HG02840 (cell line): ENCODE results near the gene ESRRA.

Source experiments
- ATAC-seq: cut with Tn5 transposase; IDR thresholded peaks from one replicate; pipeline ENCODE4 v1.9.1; 2021; ENCODE audit warnings: mild to moderate bottlenecking, moderate library complexity, moderate number of reproducible peaks; ENCODE audit not compliant: unreplicated experiment, low FRiP score

The ESRRA gene

GRCh38 chr11:64305075-64305690 is at the start of gene ESRRA:
Gene ESRRA (plus strand): TSS chr11:64305524. CDS start chr11:64307180, 1,656 bp downstream.
- ATAC-seq: peak; percentile 78

GRCh38 chr11:64256300-64256699 is 49.0 kb upstream of the ESRRA start:
- ATAC-seq: no peak

- no peak for ATAC-seq
These were observed 47.0 kb upstream of the ESRRA start for GRCh38 chr11:64258356-64258755.

- no peak for ATAC-seq
These were observed 46.3 kb upstream of the ESRRA start for GRCh38 chr11:64258946-64259532.

DNA sequence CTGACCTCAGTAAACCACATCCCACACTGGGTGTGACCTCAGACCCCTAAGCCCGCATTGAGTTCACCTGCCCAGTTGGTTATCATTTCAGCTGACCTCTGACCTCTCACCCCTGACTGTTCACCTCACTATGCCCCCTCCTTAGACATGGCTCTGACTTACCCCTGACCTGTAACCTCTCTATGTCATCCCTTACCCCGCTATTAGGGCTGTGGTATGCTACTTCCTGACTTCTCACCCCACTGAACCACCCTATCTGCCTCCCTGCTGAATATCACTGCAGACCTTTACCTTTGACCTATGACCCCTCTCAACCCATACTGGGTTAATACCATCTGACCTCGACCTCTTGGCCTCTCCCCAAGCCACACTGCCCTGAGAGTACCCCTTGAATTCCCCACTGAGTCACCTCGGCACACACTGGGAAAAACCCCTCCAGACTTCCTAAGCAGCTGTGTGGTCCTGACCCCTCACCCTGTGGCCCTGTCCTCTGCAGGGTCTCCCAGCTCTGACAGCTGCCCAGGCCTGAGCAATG is 45.7 kb upstream of the ESRRA start:
- ATAC-seq: no peak

DNA sequence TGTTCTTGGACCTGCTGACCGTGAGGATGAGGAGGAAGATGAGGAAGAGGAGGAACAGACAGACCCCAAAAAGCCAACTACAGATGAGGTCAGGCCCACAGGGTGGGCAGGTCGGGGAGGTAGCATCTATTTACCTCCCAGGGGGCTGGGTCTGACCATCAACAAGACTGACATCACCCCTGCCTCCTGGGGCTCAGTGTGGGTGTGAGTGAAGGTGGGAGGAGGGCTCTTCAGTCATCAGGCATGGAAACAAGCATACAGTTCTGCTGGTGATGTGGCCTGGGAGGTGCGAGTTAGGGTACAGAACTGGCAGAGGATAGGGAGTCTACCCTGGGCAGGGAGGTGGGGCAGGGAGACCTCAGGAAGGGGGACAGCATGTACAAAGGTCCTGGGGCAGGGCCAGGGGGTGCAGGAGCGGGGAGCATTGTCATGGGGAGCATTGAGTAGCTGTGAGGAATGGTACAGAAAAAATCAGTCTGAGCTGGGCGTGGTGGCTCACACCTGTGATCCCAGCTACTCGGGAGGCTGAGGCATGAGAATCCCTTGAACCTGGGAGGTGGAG is 45.1 kb upstream of the ESRRA start:
- ATAC-seq: no peak

- ATAC-seq: no peak
These were observed 43.7 kb upstream of the ESRRA start for GRCh38 chr11:64261556-64262080.

DNA sequence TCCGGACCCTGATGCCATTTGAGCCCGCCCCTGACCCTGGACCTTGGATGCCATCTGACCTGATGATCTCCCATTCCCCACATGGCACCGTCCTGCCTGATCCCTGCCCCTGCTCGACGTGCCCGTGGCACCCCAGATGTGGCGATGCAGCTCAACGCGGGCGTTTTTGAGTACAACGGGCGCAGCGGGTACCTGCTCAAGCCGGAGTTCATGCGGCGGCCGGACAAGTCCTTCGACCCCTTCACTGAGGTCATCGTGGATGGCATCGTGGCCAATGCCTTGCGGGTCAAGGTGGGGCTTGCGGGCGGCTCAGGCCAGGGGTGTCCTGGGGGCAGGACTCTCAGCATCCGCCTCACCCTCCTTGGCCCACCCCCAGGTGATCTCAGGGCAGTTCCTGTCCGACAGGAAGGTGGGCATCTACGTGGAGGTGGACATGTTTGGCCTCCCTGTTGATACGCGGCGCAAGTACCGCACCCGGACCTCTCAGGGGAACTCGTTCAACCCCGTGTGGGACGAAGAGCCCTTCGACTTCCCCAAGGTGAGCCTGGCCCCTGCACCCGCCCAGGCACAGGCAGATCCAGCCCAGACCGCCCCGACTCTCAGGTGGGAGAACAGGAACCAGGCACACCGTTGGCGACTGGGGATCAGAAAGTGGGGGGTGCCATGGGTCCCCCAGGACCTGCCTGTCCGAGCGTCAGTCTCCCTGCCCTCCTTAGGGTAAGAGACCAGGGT is 42.9 kb upstream of the ESRRA start:
- no peak for ATAC-seq

DNA sequence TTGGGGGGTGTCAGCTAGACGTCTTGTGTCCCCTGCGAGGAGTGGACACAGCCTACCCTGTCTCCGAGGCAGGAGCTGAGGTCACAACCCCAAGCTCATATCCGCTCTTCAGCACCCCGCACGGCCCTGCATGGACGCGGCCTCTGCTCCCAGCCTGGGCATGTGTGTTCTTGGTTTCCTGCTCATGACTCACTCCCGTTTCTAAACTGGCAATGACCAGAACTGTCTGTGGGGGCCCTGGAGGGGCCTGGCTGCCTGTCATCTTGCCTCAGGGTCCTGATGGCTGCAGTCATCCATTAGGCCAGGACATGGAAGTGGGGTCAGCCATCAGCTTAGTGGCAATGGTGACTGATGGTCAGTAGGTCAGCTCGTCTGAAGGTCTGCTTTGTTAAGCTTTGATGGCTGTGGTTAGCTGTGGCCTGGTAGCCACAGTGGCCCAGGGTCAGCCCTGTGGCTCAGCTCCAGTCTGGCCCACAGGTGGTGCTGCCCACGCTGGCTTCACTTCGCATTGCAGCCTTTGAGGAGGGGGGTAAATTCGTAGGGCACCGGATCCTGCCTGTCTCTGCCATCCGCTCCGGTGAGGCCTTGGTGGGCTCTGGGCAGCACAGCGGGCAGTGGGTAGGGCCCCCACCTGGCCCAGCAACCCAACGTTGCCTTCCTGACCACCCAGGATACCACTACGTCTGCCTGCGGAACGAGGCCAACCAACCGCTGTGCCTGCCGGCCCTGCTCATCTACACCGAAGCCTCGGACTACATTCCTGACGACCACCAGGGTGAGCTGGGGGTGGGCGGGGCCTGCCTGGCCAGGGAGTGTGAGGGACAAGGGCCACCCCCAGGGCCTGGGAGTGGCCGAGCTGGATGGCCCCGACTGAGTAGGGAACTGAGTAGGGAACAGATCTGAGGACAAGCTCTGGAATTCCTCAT is 42.0 kb upstream of the ESRRA start:
- ATAC-seq: no peak

DNA sequence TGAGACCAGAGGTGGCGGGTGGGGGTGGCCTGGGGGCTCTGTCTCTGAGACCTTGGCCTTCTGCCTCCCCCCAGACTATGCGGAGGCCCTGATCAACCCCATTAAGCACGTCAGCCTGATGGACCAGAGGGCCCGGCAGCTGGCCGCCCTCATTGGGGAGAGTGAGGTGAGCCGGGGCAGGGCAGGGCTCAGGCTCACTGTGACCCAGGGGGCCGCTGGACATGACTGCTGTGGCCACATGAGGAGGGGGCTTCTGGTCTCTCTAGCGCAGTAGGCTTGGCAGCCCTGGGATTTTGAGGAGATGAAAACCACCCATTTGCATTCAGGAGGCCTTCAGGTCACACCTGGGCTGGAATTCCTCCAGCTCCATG is 41.4 kb upstream of the ESRRA start:
- no peak for ATAC-seq

DNA sequence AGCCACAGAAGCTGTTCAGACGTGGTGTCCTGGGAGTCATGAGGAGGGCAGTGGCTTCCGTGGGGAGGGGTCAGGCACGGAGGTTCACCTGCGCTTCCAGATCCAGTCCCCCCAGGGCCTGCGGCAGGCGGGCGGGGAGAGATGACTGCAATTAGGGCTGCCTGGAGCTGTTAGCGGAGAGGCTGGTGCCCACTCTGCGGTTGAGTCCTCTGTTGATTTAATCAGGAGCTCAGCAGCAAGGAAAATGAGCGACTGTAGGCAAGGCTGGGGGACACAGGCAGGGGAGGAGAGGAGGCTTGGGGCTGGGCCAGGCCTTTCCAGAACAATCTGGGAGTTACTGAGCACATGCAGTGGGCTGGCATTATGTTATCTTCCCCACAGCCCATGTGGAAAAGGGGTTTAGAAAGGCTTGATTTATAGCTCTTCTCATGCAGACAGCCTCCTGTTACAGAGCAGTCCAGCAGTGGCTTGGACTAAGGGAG is 40.9 kb upstream of the ESRRA start:
- ATAC-seq: no peak

DNA sequence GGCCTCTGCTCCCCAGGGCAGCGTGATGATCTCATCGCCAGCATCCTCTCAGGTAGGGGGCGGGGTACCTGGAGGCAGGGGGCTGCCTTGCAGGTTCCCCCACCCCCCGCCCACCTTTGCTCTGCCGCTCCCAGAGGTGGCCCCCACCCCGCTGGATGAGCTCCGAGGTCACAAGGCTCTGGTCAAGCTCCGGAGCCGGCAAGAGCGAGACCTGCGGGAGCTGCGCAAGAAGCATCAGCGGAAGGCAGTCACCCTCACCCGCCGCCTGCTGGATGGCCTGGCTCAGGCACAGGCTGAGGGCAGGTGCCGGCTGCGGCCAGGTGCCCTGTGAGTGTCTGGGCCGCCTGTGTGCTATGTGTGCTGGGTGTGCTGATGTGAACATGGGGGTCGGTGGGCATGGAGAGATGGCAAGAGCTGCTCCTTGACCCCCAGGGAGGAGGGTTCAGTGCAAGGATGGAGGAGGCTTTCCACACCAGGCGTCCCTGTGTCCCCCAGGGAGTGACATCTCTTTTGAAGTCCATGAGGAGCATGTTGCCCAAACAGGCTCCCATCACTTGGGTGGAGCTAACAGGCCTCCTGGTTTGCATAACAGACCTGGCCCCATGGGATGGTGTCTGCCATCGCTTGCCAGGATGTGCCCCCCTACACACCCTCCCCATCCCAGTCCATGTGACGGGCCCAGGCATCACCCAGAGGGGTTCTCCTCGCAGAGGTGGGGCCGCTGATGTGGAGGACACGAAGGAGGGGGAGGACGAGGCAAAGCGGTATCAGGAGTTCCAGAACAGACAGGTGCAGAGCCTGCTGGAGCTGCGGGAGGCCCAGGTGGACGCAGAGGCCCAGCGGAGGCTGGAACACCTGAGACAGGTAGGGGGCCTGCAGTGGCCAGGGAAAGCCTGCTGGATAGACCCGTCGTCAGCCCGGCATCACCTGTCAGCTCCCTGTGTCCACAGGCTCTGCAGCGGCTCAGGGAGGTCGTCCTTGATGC is 39.9 kb upstream of the ESRRA start:
- ATAC-seq: no peak

GRCh38 chr11:64266339-64266738 is 39.0 kb upstream of the ESRRA start:
- no peak for ATAC-seq

- no peak for ATAC-seq
These were observed 37.9 kb upstream of the ESRRA start for GRCh38 chr11:64267207-64267945.

DNA sequence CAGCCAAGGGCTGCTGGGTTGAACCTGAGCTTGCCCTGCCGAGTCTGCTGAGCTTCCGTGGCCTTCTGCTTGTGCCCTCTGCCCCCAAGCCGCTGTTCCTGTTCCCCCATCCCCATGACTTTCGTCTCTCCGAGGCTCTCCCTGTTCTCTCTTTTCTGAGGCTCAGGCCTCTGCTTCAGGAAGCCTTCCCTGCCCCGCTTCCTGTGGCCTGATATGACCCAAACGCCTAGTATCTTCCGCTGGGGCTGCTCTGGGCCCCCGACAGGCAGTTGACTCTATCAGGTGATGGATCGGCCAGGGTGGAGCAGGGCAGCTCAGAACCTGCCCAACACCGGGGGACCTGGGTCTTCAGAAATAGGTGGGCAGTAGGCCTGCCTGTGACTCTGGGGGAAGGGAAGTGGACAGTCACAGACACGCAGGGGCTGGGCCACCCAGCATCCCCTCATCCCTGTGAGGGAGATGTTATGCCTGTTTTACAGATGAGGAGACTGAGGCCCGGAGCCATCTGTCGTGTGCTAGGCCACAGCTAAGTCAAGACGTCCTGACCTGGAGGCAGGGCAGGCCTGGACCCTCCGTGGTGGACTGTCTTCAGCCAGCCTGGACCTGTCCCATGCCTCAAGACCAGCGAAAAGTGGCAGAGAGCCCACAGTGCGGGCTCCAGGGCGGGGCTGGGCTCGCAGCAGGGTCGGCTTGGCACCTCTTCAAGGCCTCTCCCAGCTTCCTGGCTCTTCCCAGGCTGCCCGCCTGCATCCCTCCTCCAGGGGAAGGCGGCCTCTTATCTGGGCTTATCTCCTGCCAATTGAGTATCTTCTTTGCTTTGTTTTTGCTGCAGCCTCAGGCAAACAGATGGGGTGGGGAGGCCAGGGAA is 37.1 kb upstream of the ESRRA start:
- no peak for ATAC-seq

- ATAC-seq: peak; percentile 11
These were observed 36.3 kb upstream of the ESRRA start for GRCh38 chr11:64268893-64269539.
